ENCODE data around the gene EIF2S2. TPM values are rescaled to one million over a fixed set of nuclear protein-coding genes. Genes with fewer than 3 reads are reported as not detected.

Gene EIF2S2
- total RNA-seq, 1 experiment from 2014 or later, result 124 TPM

DNA sequence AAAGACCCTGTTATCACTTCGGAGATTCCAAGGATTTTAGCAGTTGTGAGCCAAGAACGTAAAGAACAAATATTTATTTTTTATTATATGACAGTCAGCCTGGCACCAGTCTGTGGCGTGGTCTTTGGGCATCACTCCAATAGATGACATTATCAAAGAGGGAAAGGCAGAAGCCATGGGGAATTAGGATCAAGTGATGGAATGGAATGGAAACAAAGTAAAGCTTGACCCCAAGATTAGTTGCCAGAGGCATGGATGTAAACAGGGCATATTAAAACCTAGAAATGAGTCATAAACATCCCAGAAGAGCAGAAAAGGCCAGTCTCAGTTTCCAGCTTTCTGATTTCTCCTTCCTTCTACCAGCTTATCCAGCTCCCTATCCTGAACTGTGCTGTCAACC lies 11.5 kb downstream of the EIF2S2 start:
- CTCF ChIA-PET, result interaction anchor here (0.6 to 0.9 kb wide), 2 partner anchors 167 to 418 kb away, joined by 3 to 7 read pairs; no protein-coding TSS in a partner anchor
- Mint-ChIP-seq H3K9me3 (no peaks in the 10 kb centered on the region), H3K4me3 (no peak overlapping the region), H3K4me1 (no peaks in the 10 kb centered on the region), H3K36me3 (peaks cover 91% of the 10 kb centered on the region), H3K27me3 (ENCODE audit: low read depth) (no peaks in the 10 kb centered on the region), H3K27ac (no peak overlapping the region)
- DNase-seq (ENCODE audit: low spot score), result no peak
- TF ChIP-seq SOX15 (CRISPR knock-in tag; IDR thresholded peaks at IDR 0.05) (no peak), FOXK1 (CRISPR knock-in tag; IDR thresholded peaks at IDR 0.05) (no peak), SMAD4 (CRISPR knock-in tag; IDR thresholded peaks at IDR 0.05) (no peak)
- TF ChIP-seq, protein P1, sequence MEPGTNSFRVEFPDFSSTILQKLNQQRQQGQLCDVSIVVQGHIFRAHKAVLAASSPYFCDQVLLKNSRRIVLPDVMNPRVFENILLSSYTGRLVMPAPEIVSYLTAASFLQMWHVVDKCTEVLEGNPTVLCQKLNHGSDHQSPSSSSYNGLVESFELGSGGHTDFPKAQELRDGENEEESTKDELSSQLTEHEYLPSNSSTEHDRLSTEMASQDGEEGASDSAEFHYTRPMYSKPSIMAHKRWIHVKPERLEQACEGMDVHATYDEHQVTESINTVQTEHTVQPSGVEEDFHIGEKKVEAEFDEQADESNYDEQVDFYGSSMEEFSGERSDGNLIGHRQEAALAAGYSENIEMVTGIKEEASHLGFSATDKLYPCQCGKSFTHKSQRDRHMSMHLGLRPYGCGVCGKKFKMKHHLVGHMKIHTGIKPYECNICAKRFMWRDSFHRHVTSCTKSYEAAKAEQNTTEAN (CRISPR knock-in tag; IDR thresholded peaks at IDR 0.05), result no peak
- POLR2A ChIA-PET, result interaction anchor here (1.1 to 1.8 kb wide), 2 partner anchors 8 to 12 kb away, joined by 3 to 5 read pairs; partner anchors contain the start of gene EIF2S2
- no peak for ATAC-seq

DNA sequence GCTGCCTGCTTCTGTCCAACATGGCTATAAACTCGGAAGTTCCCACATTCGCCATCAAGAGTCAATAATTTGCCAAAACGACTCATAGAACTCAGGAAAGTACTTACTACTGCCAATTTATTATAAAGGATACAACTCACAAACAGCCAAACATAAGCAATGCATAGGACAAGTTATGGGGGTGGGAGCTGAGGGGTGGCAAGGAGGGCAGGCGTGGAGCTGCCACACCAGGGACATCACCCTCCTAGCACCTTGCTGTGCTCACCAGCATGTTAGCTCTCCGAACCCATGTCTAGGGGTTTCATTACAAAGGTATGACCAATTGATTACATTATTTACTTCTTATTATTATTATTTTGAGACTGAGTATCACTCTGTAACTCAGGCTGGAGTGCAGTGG lies 12.4 kb downstream of the EIF2S2 start:
- Mint-ChIP-seq H3K27ac (no peak overlapping the region), H3K4me3 (no peak overlapping the region), H3K36me3 (peaks cover 90% of the 10 kb centered on the region), H3K27me3 (ENCODE audit: low read depth) (no peaks in the 10 kb centered on the region), H3K4me1 (no peaks in the 10 kb centered on the region), H3K9me3 (no peaks in the 10 kb centered on the region)
- ChIA-PET CTCF (interaction anchor here (0.9 kb wide), 1 partner anchor 166 kb away, joined by 7 read pairs; no protein-coding TSS in a partner anchor), POLR2A (interaction anchor here (1.1 to 1.8 kb wide), 2 partner anchors 9 to 13 kb away, joined by 3 to 5 read pairs; partner anchors contain the start of gene EIF2S2)
- ATAC-seq, result no peak
- TF ChIP-seq NR3C1 (CRISPR knock-in tag; conservative IDR thresholded peaks at IDR 0.05; ENCODE audit: low read depth), result no peak
- TF ChIP-seq, protein P2, sequence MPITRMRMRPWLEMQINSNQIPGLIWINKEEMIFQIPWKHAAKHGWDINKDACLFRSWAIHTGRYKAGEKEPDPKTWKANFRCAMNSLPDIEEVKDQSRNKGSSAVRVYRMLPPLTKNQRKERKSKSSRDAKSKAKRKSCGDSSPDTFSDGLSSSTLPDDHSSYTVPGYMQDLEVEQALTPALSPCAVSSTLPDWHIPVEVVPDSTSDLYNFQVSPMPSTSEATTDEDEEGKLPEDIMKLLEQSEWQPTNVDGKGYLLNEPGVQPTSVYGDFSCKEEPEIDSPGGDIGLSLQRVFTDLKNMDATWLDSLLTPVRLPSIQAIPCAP (CRISPR knock-in tag; IDR thresholded peaks at IDR 0.05), result no peak
- TF ChIP-seq, protein P3, sequence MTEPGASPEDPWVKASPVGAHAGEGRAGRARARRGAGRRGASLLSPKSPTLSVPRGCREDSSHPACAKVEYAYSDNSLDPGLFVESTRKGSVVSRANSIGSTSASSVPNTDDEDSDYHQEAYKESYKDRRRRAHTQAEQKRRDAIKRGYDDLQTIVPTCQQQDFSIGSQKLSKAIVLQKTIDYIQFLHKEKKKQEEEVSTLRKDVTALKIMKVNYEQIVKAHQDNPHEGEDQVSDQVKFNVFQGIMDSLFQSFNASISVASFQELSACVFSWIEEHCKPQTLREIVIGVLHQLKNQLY (CRISPR knock-in tag; IDR thresholded peaks at IDR 0.05), result no peak
- TF ChIP-seq SP1 (CRISPR knock-in tag; conservative IDR thresholded peaks at IDR 0.05), result no peak
- TF ChIP-seq TEAD1 (CRISPR knock-in tag; IDR thresholded peaks at IDR 0.05), result no peak
- TF ChIP-seq, protein P4, sequence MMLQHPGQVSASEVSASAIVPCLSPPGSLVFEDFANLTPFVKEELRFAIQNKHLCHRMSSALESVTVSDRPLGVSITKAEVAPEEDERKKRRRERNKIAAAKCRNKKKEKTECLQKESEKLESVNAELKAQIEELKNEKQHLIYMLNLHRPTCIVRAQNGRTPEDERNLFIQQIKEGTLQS (CRISPR knock-in tag; conservative IDR thresholded peaks at IDR 0.05), result no peak
- TF ChIP-seq GABPB1 (CRISPR knock-in tag; IDR thresholded peaks at IDR 0.05), result no peak
- TF ChIP-seq, protein P5, sequence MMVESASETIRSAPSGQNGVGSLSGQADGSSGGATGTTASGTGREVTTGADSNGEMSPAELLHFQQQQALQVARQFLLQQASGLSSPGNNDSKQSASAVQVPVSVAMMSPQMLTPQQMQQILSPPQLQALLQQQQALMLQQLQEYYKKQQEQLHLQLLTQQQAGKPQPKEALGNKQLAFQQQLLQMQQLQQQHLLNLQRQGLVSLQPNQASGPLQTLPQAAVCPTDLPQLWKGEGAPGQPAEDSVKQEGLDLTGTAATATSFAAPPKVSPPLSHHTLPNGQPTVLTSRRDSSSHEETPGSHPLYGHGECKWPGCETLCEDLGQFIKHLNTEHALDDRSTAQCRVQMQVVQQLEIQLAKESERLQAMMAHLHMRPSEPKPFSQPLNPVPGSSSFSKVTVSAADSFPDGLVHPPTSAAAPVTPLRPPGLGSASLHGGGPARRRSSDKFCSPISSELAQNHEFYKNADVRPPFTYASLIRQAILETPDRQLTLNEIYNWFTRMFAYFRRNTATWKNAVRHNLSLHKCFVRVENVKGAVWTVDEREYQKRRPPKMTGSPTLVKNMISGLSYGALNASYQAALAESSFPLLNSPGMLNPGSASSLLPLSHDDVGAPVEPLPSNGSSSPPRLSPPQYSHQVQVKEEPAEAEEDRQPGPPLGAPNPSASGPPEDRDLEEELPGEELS (CRISPR knock-in tag; IDR thresholded peaks at IDR 0.05), result no peak
- TF ChIP-seq KAT7 (CRISPR knock-in tag; IDR thresholded peaks at IDR 0.05; ENCODE audit: borderline replicate concordance), result no peak
- no peak for TF ChIP-seq ZNF138 (CRISPR knock-in tag; conservative IDR thresholded peaks at IDR 0.05)
- no peak for TF ChIP-seq TEAD4 (CRISPR knock-in tag; IDR thresholded peaks at IDR 0.05)
- DNase-seq (ENCODE audit: low spot score), result no peak

DNA sequence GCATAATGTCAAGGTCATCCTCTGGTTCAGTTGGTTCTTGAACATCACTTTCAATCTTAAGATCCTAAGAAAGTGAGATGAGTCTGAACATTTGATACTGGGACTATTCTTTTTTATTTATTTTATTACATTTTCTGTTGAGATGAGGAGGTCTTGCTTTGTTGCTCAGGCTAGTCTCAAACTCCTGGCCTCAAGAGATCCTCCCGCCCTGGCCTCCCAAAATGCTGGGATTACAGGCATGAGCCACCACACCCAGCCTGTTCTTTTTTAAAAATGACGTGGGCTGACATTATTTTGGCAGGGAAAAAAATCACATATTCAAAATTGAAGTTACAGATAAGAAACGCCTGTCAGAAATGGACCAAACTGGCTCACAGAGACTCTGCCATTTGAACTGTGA lies 13.5 kb downstream of the EIF2S2 start:
- H3K9me3 Mint-ChIP-seq, result no peaks in the 10 kb centered on the region
- DNase-seq (ENCODE audit: low spot score) (no peak), ATAC-seq (no peak)
- H3K36me3 Mint-ChIP-seq, result peaks cover 87% of the 10 kb centered on the region
- ChIA-PET CTCF (no interaction called here), POLR2A (no interaction called here)
- H3K27ac Mint-ChIP-seq, result no peak overlapping the region
- no peaks in the 10 kb centered on the region for H3K4me1 Mint-ChIP-seq
- H3K27me3 Mint-ChIP-seq (ENCODE audit: low read depth), result no peaks in the 10 kb centered on the region
- H3K4me3 Mint-ChIP-seq, result no peak overlapping the region
- TF ChIP-seq PRRX2 (CRISPR knock-in tag; IDR thresholded peaks at IDR 0.05) (no peak), ZBTB21 (CRISPR knock-in tag; IDR thresholded peaks at IDR 0.05; ENCODE audit: borderline replicate concordance) (no peak), NR1H2 (CRISPR knock-in tag; IDR thresholded peaks at IDR 0.05) (no peak), MXD4 (CRISPR knock-in tag; IDR thresholded peaks at IDR 0.05; ENCODE audit: borderline replicate concordance) (no peak)
- TF ChIP-seq, protein P6, sequence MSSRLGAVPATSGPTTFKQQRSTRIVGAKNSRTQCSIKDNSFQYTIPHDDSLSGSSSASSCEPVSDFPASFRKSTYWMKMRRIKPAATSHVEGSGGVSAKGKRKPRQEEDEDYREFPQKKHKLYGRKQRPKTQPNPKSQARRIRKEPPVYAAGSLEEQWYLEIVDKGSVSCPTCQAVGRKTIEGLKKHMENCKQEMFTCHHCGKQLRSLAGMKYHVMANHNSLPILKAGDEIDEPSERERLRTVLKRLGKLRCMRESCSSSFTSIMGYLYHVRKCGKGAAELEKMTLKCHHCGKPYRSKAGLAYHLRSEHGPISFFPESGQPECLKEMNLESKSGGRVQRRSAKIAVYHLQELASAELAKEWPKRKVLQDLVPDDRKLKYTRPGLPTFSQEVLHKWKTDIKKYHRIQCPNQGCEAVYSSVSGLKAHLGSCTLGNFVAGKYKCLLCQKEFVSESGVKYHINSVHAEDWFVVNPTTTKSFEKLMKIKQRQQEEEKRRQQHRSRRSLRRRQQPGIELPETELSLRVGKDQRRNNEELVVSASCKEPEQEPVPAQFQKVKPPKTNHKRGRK (CRISPR knock-in tag; IDR thresholded peaks at IDR 0.05; ENCODE audit: borderline replicate concordance), result no peak
- TF ChIP-seq, protein P7, sequence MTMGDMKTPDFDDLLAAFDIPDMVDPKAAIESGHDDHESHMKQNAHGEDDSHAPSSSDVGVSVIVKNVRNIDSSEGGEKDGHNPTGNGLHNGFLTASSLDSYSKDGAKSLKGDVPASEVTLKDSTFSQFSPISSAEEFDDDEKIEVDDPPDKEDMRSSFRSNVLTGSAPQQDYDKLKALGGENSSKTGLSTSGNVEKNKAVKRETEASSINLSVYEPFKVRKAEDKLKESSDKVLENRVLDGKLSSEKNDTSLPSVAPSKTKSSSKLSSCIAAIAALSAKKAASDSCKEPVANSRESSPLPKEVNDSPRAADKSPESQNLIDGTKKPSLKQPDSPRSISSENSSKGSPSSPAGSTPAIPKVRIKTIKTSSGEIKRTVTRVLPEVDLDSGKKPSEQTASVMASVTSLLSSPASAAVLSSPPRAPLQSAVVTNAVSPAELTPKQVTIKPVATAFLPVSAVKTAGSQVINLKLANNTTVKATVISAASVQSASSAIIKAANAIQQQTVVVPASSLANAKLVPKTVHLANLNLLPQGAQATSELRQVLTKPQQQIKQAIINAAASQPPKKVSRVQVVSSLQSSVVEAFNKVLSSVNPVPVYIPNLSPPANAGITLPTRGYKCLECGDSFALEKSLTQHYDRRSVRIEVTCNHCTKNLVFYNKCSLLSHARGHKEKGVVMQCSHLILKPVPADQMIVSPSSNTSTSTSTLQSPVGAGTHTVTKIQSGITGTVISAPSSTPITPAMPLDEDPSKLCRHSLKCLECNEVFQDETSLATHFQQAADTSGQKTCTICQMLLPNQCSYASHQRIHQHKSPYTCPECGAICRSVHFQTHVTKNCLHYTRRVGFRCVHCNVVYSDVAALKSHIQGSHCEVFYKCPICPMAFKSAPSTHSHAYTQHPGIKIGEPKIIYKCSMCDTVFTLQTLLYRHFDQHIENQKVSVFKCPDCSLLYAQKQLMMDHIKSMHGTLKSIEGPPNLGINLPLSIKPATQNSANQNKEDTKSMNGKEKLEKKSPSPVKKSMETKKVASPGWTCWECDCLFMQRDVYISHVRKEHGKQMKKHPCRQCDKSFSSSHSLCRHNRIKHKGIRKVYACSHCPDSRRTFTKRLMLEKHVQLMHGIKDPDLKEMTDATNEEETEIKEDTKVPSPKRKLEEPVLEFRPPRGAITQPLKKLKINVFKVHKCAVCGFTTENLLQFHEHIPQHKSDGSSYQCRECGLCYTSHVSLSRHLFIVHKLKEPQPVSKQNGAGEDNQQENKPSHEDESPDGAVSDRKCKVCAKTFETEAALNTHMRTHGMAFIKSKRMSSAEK (CRISPR knock-in tag; IDR thresholded peaks at IDR 0.05; ENCODE audit: borderline replicate concordance), result no peak

Measured in WTC11 (cell line).